Ovary (tissue), 9 donors: ENCODE measurements around the gene LMOD1. TPM values are rescaled to one million over a fixed set of nuclear protein-coding genes. Genes with fewer than 3 reads are reported as not detected.

Source experiments
- DNase-seq, 5 donors: peaks; one replicate each; pipeline ENCODE4 v3.0.0-alpha.2; 2019 to 2020
- H3K27ac ChIP-seq, 2 donors: fragments of 200-600 bp; one replicate each; pipeline versions ENCODE4 v1.5.1 to v1.8.0; 2019 to 2022
- H3K27me3 ChIP-seq: fragments of 200-600 bp; one replicate; pipeline ENCODE4 v1.8.0; 2022
- H3K36me3 ChIP-seq: fragments of 200-600 bp; sonication (generic); one replicate; pipeline ENCODE4 v1.5.1; 2019
- H3K4me1 ChIP-seq: one replicate; pipeline ENCODE4 v1.8.1; 2013; ENCODE audit warnings: mild to moderate bottlenecking, moderate library complexity; ENCODE audit not compliant: insufficient read depth
- H3K4me3 ChIP-seq: fragments of 200-600 bp; sonication (generic); one replicate; pipeline ENCODE4 v1.5.1; 2017
- H3K9me3 ChIP-seq, 2 donors: fragments of 200-600 bp in 1 of 2; sonication (generic) in 1 of 2; one replicate each; pipeline versions ENCODE4 v1.5.1 to v1.8.1; 2013 to 2019; ENCODE audit warnings: mild to moderate bottlenecking in 1 of 2, moderate library complexity in 1 of 2
- CTCF ChIP-seq, 3 donors: fragments of 450-650 bp in 2 of 3; fragments of 200-600 bp in 1 of 3; IDR thresholded peaks; one replicate each; pipeline versions ENCODE4 v1.5.1 to v1.8.0; 2016 to 2022; ENCODE audit warnings: antibody characterized with exemption in 3 of 3, mild to moderate bottlenecking in 1 of 3
- EP300 ChIP-seq: sonication (generic); formaldehyde crosslinking; IDR thresholded peaks from one replicate; pipeline ENCODE4 v1.6.1; 2017; ENCODE audit warnings: antibody characterized with exemption
- POLR2A ChIP-seq: fragments of 450-650 bp; IDR thresholded peaks from one replicate; pipeline ENCODE4 v1.6.1; 2017; ENCODE audit warnings: antibody characterized with exemption, mild to moderate bottlenecking, moderate library complexity
- WGBS, 3 donors: extraction: QIAGEN DNeasy Blood & Tissue Kit in 1 of 3; methylation state at CpG; one replicate each; pipeline versions ENCODE4 v1.1.5 to v1.1.7; 2013 to 2017; 5-methylcytosine and 5-hydroxymethylcytosine counted together
- intact Hi-C, 4 donors: fragments of 100-400 bp; cut with DNase I; formaldehyde crosslinking; loops; one replicate each; pipeline versions ENCODE4 v1.11.0 to v1.15.1; 2022 to 2023
- microRNA-seq, 3 donors: library from miRNA; unstranded; fragments of <30 nt; microRNA quantifications; one replicate each; pipeline versions ENCODE4 to v1.2.0, GENCODE V29; 2019 to 2020
- polyA plus RNA-seq, 2 donors: library from polyadenylated mRNA; stranded (reverse); fragments of 200-250 nt in 1 of 2; fragments of 350-450 nt in 1 of 2; fragmentation: Illumina TruSeq in 1 of 2; extraction: RNeasy Lipid Tissue Mini Kit (QIAGEN cat#74804) in 1 of 2; gene quantifications; one replicate each; pipeline ENCODE4 v1.2.3, GENCODE V29; 2013 to 2014
- small RNA-seq: library from RNA; depleted of rRNA; stranded (forward); fragments of <200 nt; gene quantifications from one replicate; pipeline ENCODE3, GENCODE V24; 2016
- total RNA-seq, 7 donors: library from RNA; depleted of rRNA in 2 of 7; stranded (reverse); fragments of >200 nt in 2 of 7; fragmentation: NEBNext Ultra II Directional in 3 of 7; extraction: Animal tissue kit (Norgen Biotek cat#: 25700) in 3 of 7; gene quantifications; one replicate each; pipeline versions ENCODE4 v1.1.0 to v1.2.4, GENCODE V29; 2016 to 2023
- donor health status: DM: no; HTN: no; CAD: no; lungs with moderate emphysema.
- donor health status: DM: no; HTN: no; CAD: no.
- donor health status: Bipolar disorder and iron deficiency.
- donor health status: DM: yes; HTN: yes; CAD: no.
- donor health status: DM: no; HTN: no; CAD: no.
- donor health status: DM: yes; HTN: yes; CAD: no.

Gene LMOD1
- total and polyA plus RNA-seq, 9 donors: 25.6 to 255 (median 92.6) TPM

DNA sequence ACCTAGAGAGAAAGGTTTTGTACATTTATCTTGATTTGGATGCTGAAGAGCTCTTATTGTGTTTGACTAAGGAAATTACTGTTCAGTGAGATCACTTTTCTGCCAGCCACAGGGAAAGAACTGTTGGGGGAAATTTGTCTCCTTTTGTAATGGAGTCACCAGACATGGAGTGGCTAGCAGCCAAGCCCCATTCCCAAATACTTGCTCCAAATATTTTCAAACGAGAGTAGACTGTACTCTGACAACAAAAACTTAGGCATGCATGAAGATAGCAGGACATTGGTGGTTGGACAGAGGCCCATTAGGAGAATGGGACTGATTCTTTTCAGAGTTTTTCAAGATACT is 96.3 kb downstream of the LMOD1 start:
- Histone ChIP-seq H3K4me1 (peaks cover 5% of the 10 kb centered on the region), H3K36me3 (no peaks in the 10 kb centered on the region), H3K27ac (no peak overlapping the region), H3K4me3 (no peak overlapping the region), H3K9me3 (no peaks in the 10 kb centered on the region), H3K27me3 (no peaks in the 10 kb centered on the region)
- TF ChIP-seq CTCF (IDR thresholded peaks at IDR 0.05) (no peak), EP300 (no peak), POLR2A (no peak)
- intact Hi-C loops: no loop called here
- DNase-seq: peak; percentile 54 to 76 (median 63)
- WGBS, 3 donors: 0 to 6% (median 0%) methylated on average over 1 of the region's 1 CpG

GRCh38 chr1:201849372-201850052 is 96.8 kb downstream of the LMOD1 start:
- no peak for DNase-seq
- H3K36me3 ChIP-seq: no peaks in the 10 kb centered on the region
- no peaks in the 10 kb centered on the region for H3K27me3 ChIP-seq
- intact Hi-C loops: no loop called here
- H3K4me3 ChIP-seq: no peak overlapping the region
- peaks cover 5% of the 10 kb centered on the region for H3K4me1 ChIP-seq
- TF ChIP-seq POLR2A (no peak), EP300 (no peak), CTCF (IDR thresholded peaks at IDR 0.05) (no peak)
- WGBS, 3 donors: 64 to 72% (median 67%) methylated on average over 2 of the region's 2 CpGs
- H3K9me3 ChIP-seq: no peaks in the 10 kb centered on the region
- H3K27ac ChIP-seq: no peak overlapping the region

DNA sequence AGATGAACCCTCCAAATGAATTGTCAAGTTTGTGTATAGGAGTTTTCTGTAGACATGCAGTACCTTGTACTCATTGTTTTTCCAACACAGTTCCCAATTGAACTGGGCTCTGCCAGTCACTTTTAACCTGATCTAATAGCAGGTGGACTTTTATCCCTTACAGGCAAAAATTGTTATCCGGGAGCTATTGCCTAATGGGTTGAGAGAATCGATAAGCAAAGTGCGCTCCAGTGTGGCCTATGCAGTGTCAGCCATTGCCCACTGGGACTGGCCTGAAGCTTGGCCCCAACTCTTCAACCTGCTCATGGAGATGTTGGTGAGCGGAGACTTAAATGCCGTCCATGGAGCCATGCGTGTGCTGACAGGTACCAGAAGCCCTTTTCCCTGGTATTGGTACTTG is 98.1 kb downstream of the LMOD1 start:
- Histone ChIP-seq H3K27me3 (no peaks in the 10 kb centered on the region), H3K9me3 (no peaks in the 10 kb centered on the region), H3K36me3 (no peaks in the 10 kb centered on the region), H3K4me3 (no peak overlapping the region), H3K27ac (no peak overlapping the region), H3K4me1 (peaks cover 5% of the 10 kb centered on the region)
- DNase-seq: no peak
- WGBS, 3 donors: 95 to 98% (median 97%) methylated on average over 6 of the region's 6 CpGs
- intact Hi-C loops: no loop called here
- no peak for TF ChIP-seq POLR2A
- no peak for TF ChIP-seq CTCF (IDR thresholded peaks at IDR 0.05)

DNA sequence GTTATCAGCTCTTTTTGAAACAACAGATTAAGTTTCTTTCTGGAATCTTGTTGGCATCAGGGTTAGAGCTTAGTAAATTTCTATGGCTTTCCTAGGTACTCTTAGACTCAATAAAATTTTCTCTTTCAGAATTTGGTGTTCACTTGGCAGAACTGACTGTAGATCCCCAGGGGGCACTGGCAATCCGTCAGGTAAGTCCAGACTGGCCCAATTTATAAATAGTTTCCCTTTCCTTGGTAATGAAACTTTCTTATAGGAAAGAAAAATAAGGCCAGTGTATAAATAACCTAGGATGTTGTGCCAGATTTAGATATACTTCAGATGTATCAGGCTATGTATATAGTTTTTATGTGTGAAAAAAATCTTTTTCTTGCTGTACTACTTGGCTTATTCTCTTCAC is 99.2 kb downstream of the LMOD1 start:
- Histone ChIP-seq H3K9me3 (no peaks in the 10 kb centered on the region), H3K27ac (no peak overlapping the region), H3K4me3 (no peak overlapping the region), H3K27me3 (no peaks in the 10 kb centered on the region), H3K36me3 (no peaks in the 10 kb centered on the region), H3K4me1 (peaks cover 5% of the 10 kb centered on the region)
- WGBS, 3 donors: 58 to 70% (median 67%) methylated on average over 1 of the region's 1 CpG
- intact Hi-C loops: no loop called here
- TF ChIP-seq CTCF (IDR thresholded peaks at IDR 0.05): no peak
- DNase-seq: no peak

Small RNA genes lying within 50 kb of the gene (microRNA-seq; reads per million reads assigned to microRNA genes)
- gene MIR6739: 0 reads per million in 3 donors

Small RNA genes lying within 50 kb of the gene (small RNA-seq; reads per million reads assigned to genes)
- gene MIR6739: not detected
- gene RF00156: not detected

Other genes with a start within 250 kb of the LMOD1 start
- 10 to 100 TPM; 12.9 to 43.8 (median 40.7) TPM for gene IPO9, start 117.4 kb downstream of the LMOD1 start, total RNA-seq
- gene IPO9, start 117.4 kb downstream of the LMOD1 start, polyA plus RNA-seq: 10 to 100 TPM; 15.7 to 34.3 TPM
- gene SHISA4, start 57.6 kb downstream of the LMOD1 start, total RNA-seq: 10 to 100 TPM; 16.8 to 37.9 (median 26.4) TPM
- gene SHISA4, start 57.6 kb downstream of the LMOD1 start, polyA plus RNA-seq: 10 to 100 TPM; 11.3 to 29.9 TPM
- gene TIMM17A, start 9.0 kb upstream of the LMOD1 start, total RNA-seq: 10 to 100 TPM; 19.9 to 38.1 (median 29.7) TPM
- gene TIMM17A, start 9.0 kb upstream of the LMOD1 start, polyA plus RNA-seq: 10 to 100 TPM; 23.2 to 31.5 TPM
- gene RNPEP, start 36.1 kb upstream of the LMOD1 start, total RNA-seq: 10 to 100 TPM; 37.5 to 76.2 (median 43.9) TPM
- 10 to 100 TPM; 32.4 to 49.5 TPM for gene RNPEP, start 36.1 kb upstream of the LMOD1 start, polyA plus RNA-seq
- 1,000 to 10,000 TPM in 1 of 7 donors, 10 to 100 TPM in 2, 1 to 10 TPM in 2, under 1 TPM in 2; 0.35 to 1,154 (median 5.5) TPM for gene ELF3, start 64.0 kb upstream of the LMOD1 start, total RNA-seq
- 1 to 10 TPM in 1 of 2 donors, under 1 TPM in 1; 0.05 to 1.3 TPM for gene ELF3, start 64.0 kb upstream of the LMOD1 start, polyA plus RNA-seq
- gene GPR37L1, start 176.4 kb upstream of the LMOD1 start, total RNA-seq: under 1 TPM in 5 of 7 donors, not detected in 2; 0.10 to 0.34 (median 0.13) TPM
- under 1 TPM; 0.01 to 0.03 TPM for gene GPR37L1, start 176.4 kb upstream of the LMOD1 start, polyA plus RNA-seq
- gene ARL8A, start 198.2 kb upstream of the LMOD1 start, total RNA-seq: 10 to 100 TPM; 20.0 to 95.9 (median 67.6) TPM
- gene ARL8A, start 198.2 kb upstream of the LMOD1 start, polyA plus RNA-seq: 10 to 100 TPM; 26.6 to 65.8 TPM
- gene PTPN7, start 214.1 kb upstream of the LMOD1 start, total RNA-seq: 1 to 10 TPM in 5 of 7 donors, under 1 TPM in 2; 0.58 to 4.8 (median 1.7) TPM
- 10 to 100 TPM in 1 of 2 donors, under 1 TPM in 1; 0.98 to 15.4 TPM for gene PTPN7, start 214.1 kb upstream of the LMOD1 start, polyA plus RNA-seq
- gene LGR6, start 247.3 kb upstream of the LMOD1 start, total RNA-seq: 10 to 100 TPM in 1 of 7 donors, 1 to 10 TPM in 3, under 1 TPM in 3; 0.24 to 12.4 (median 1.4) TPM
- 1 to 10 TPM; 1.1 to 1.9 TPM for gene LGR6, start 247.3 kb upstream of the LMOD1 start, polyA plus RNA-seq